WTC11 (cell line): ENCODE data around the gene CHST11. TPM values are rescaled to one million over a fixed set of nuclear protein-coding genes. Genes with fewer than 3 reads are reported as not detected.

Experiments used
- ATAC-seq: fragments of 200-7000 bp; cut with Tn5 transposase; 2 replicates; pipeline ENCODE4 v1.10.0; 2021; ENCODE audit warnings: mild to moderate bottlenecking, moderate library complexity
- CTCF ChIA-PET: fragments of 300-600 bp; sonication (Branson Sonifier 250); formaldehyde crosslinking; loops from one replicate; lab custom pipeline; 2021; ENCODE audit warnings: antibody characterized with exemption; lab: Charles Lee
- POLR2A ChIA-PET: fragments of 350-600 bp; sonication (Branson Sonifier 250); formaldehyde crosslinking; loops from one replicate; lab custom pipeline; 2021; ENCODE audit warnings: antibody characterized with exemption; lab: Charles Lee
- DNase-seq: peaks from one replicate; pipeline ENCODE4 v3.0.0; 2021; ENCODE audit warnings: low spot score
- H3K27ac Mint-ChIP-seq: 2 replicates; pipeline ENCODE4 v1.8.0; 2021; ENCODE audit warnings: mixed read lengths
- H3K27me3 Mint-ChIP-seq: 2 replicates; pipeline ENCODE4 v1.8.0; 2021; ENCODE audit warnings: low read depth, mild to moderate bottlenecking, moderate library complexity, mixed read lengths
- H3K36me3 Mint-ChIP-seq: 2 replicates; pipeline ENCODE4 v1.8.0; 2021; ENCODE audit warnings: mixed read lengths
- H3K4me1 Mint-ChIP-seq: 2 replicates; pipeline ENCODE4 v1.8.0; 2022; ENCODE audit warnings: mixed read lengths
- H3K4me3 Mint-ChIP-seq: 2 replicates; pipeline ENCODE4 v1.8.0; 2021; ENCODE audit warnings: mild to moderate bottlenecking, moderate library complexity, mixed read lengths
- H3K9me3 Mint-ChIP-seq: 2 replicates; pipeline ENCODE4 v1.8.0; 2021; ENCODE audit warnings: mixed read lengths
- ARID4B ChIP-seq: sonication (generic); formaldehyde crosslinking; IDR thresholded peaks from 2 replicates; pipeline ENCODE4 v1.8.0; 2023; ENCODE audit warnings: missing genetic modification reagents, mild to moderate bottlenecking, borderline replicate concordance
- ATF6 ChIP-seq: sonication (generic); formaldehyde crosslinking; IDR thresholded peaks from 2 replicates; pipeline ENCODE4 v1.8.1; 2023; ENCODE audit warnings: mild to moderate bottlenecking, missing genetic modification reagents
- CREB1 ChIP-seq: sonication (generic); formaldehyde crosslinking; IDR thresholded peaks from 2 replicates; pipeline ENCODE4 v1.8.0; 2023; ENCODE audit warnings: mild to moderate bottlenecking, missing genetic modification reagents
- E2F1 ChIP-seq: sonication (generic); formaldehyde crosslinking; IDR thresholded peaks from 2 replicates; pipeline ENCODE4 v1.8.0; 2022; ENCODE audit warnings: mild to moderate bottlenecking, missing genetic modification reagents
- FOXP1 ChIP-seq: sonication (generic); formaldehyde crosslinking; IDR thresholded peaks from 2 replicates; pipeline ENCODE4 v1.8.0; 2022; ENCODE audit warnings: missing genetic modification reagents, mild to moderate bottlenecking, moderate library complexity, borderline replicate concordance
- HMGA2 ChIP-seq: fragments of 250-450 bp; sonication (Bioruptor Pico); IDR thresholded peaks from 2 replicates; pipeline ENCODE4 v1.4.0; 2021; ENCODE audit warnings: mild to moderate bottlenecking, moderate library complexity
- NFYB ChIP-seq: sonication (generic); formaldehyde crosslinking; conservative IDR thresholded peaks from 2 replicates; pipeline ENCODE4 v1.8.0; 2022; ENCODE audit warnings: low read depth, missing genetic modification reagents
- NR3C1 ChIP-seq: sonication (generic); formaldehyde crosslinking; conservative IDR thresholded peaks from 2 replicates; pipeline ENCODE4 v1.8.1; 2023; ENCODE audit warnings: low read depth, mild to moderate bottlenecking, missing genetic modification reagents
- OVOL2 ChIP-seq: fragments of 250-450 bp; sonication (Bioruptor Pico); IDR thresholded peaks from 2 replicates; pipeline ENCODE4 v1.9.0; 2021; ENCODE audit warnings: mild to moderate bottlenecking, borderline replicate concordance
- RELA ChIP-seq: sonication (generic); formaldehyde crosslinking; IDR thresholded peaks from 2 replicates; pipeline ENCODE4 v1.8.1; 2022; ENCODE audit warnings: missing genetic modification reagents, mild to moderate bottlenecking, borderline replicate concordance
- SP1 ChIP-seq: sonication (generic); formaldehyde crosslinking; conservative IDR thresholded peaks from 2 replicates; pipeline ENCODE4 v1.8.1; 2022; ENCODE audit warnings: missing genetic modification reagents
- TP53 ChIP-seq: sonication (generic); formaldehyde crosslinking; IDR thresholded peaks from 2 replicates; pipeline ENCODE4 v1.8.1; 2023; ENCODE audit warnings: mild to moderate bottlenecking, missing genetic modification reagents
- ZNF138 ChIP-seq: sonication (generic); formaldehyde crosslinking; conservative IDR thresholded peaks from 2 replicates; pipeline ENCODE4 v1.8.1; 2022; ENCODE audit warnings: mild to moderate bottlenecking, moderate library complexity, missing genetic modification reagents
- ZNF396 ChIP-seq: fragments of 250-450 bp; sonication (Bioruptor Pico); IDR thresholded peaks from 2 replicates; pipeline ENCODE4 v1.8.0; 2021; ENCODE audit warnings: mild to moderate bottlenecking, moderate library complexity, borderline replicate concordance
- ZNF423 ChIP-seq: fragments of 250-450 bp; sonication (Bioruptor Pico); IDR thresholded peaks from 2 replicates; pipeline ENCODE4 v2.1.2; 2022; ENCODE audit warnings: mild to moderate bottlenecking, moderate library complexity
- total RNA-seq: library from RNA; stranded (reverse); gene quantifications from 3 replicates; pipeline ENCODE4 v1.2.3, GENCODE V29; 2021
- TF ChIP-seq, protein P1 (sequence below): sonication (generic); formaldehyde crosslinking; IDR thresholded peaks from 2 replicates; pipeline ENCODE4 v1.8.0; 2022; ENCODE audit warnings: mild to moderate bottlenecking, missing genetic modification reagents
- TF ChIP-seq, protein P2 (sequence below): sonication (generic); formaldehyde crosslinking; IDR thresholded peaks from 2 replicates; pipeline ENCODE4 v1.8.1; 2023; ENCODE audit warnings: mild to moderate bottlenecking, missing genetic modification reagents, moderate library complexity

The CHST11 gene
- total RNA-seq, 1 experiment from 2014 or later = 24.2 TPM

DNA sequence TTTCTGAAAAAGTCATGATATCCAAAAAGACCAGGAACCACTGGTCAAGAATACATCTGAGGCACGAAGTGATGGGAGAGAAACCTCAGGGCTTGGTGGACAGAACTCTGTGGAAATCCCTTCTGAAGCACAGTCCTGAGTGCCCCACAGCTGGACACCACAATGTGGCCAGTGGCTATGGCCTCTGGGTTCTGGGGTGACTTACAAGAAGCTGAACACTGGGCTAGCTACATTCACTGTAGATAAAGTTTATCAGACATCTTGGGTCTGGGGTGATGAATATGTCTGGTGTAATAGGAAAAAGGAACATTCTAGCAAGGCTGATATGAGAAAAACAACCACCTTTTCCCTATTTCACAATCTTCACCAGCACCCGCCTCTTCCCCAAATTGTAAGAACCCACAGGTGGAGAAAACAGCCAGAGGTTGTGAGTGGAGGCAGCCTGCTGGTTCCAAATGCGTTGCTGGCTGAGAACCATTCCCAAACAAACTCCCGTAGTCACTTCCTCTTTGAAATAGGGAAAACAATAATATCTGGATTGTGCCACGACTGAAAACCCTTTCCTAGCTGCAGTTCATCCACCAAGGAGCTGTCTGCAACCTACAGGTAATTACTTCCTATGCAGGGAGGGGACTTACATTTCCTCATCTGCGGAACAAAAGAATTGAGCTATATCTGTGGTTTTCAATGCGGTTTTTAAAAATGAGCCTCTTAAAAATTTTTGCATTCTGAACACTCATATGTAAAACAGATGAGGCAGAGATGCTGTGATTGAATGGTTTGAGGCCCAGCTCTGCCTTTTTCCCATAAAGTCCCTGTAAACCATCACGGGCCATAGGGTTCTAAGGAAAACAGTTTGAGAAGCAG, 307.7 kb downstream of the CHST11 start:
- H3K9me3 Mint-ChIP-seq = no peaks in the 10 kb centered on the region
- H3K4me3 Mint-ChIP-seq = no peak overlapping the region
- DNase-seq (no peak), ATAC-seq (no peak)
- TF ChIP-seq OVOL2 (CRISPR knock-in tag) (no peak), ZNF396 (CRISPR knock-in tag) (no peak), CREB1 (CRISPR knock-in tag) (no peak), FOXP1 (CRISPR knock-in tag) (no peak)
- POLR2A ChIA-PET = interaction anchor here (1.0 kb wide), 1 partner anchor 22 kb away, joined by 3 read pairs; no protein-coding TSS in a partner anchor
- CTCF ChIA-PET = interaction anchor here (1.5 to 2.2 kb wide), 2 partner anchors 26 kb away, joined by 6 to 9 read pairs; no protein-coding TSS in a partner anchor
- no peaks in the 10 kb centered on the region for H3K27me3 Mint-ChIP-seq
- peaks cover 47% of the 10 kb centered on the region for H3K4me1 Mint-ChIP-seq
- no peaks in the 10 kb centered on the region for H3K36me3 Mint-ChIP-seq
- peak overlapping the region; percentile 68 for H3K27ac Mint-ChIP-seq

- ChIA-PET CTCF (interaction anchor here (1.1 kb wide), 1 partner anchor 23 kb away, joined by 5 read pairs; no protein-coding TSS in a partner anchor), POLR2A (no interaction called here)
- no peak; the same call in 1 of the 2 replicates for ATAC-seq
- Mint-ChIP-seq H3K27me3 (no peaks in the 10 kb centered on the region), H3K27ac (no peak overlapping the region), H3K9me3 (no peaks in the 10 kb centered on the region; the same call in 1 of the 2 replicates), H3K4me1 (peaks cover 32% of the 10 kb centered on the region), H3K4me3 (no peak overlapping the region), H3K36me3 (no peaks in the 10 kb centered on the region)
- no peak for TF ChIP-seq NR3C1 (CRISPR knock-in tag)
- no peak for TF ChIP-seq ATF6 (CRISPR knock-in tag)
- no peak for DNase-seq
Measured at GRCh38 chr12:104767261-104767660, 310.5 kb downstream of the CHST11 start.

DNA sequence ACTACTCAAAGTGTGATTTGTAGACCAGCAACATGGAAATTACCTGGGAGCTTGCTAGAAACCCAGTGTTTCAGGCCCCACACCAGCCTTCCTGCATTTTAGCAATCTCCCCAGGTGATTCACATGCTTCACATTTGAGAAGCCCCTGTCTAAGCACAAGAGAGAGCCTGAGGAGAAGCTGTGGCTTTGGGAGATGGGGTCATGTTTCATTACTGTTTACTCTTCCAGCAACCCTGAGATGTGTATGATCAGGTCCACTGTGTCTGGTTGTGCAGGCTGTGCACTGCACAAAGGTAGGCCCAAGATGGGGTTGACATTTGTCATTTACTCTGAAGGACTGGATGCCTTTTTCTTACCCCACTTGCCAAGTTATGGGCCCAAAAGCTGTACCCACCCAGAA, 311.3 kb downstream of the CHST11 start:
- ChIA-PET POLR2A (no interaction called here), CTCF (interaction anchor here (1.0 to 1.2 kb wide), 4 partner anchors 21 to 57 kb away, joined by 4 to 13 read pairs (median 4); no protein-coding TSS in a partner anchor)
- TF ChIP-seq E2F1 (CRISPR knock-in tag) (no peak), ARID4B (CRISPR knock-in tag) (no peak), ZNF423 (CRISPR knock-in tag) (no peak), TP53 (no peak), CREB1 (CRISPR knock-in tag) (no peak), ZNF396 (CRISPR knock-in tag) (no peak), RELA (CRISPR knock-in tag) (no peak), ZNF138 (CRISPR knock-in tag) (no peak), HMGA2 (CRISPR knock-in tag) (no peak), NFYB (no peak), SP1 (CRISPR knock-in tag) (no peak)
- TF ChIP-seq, protein P1, sequence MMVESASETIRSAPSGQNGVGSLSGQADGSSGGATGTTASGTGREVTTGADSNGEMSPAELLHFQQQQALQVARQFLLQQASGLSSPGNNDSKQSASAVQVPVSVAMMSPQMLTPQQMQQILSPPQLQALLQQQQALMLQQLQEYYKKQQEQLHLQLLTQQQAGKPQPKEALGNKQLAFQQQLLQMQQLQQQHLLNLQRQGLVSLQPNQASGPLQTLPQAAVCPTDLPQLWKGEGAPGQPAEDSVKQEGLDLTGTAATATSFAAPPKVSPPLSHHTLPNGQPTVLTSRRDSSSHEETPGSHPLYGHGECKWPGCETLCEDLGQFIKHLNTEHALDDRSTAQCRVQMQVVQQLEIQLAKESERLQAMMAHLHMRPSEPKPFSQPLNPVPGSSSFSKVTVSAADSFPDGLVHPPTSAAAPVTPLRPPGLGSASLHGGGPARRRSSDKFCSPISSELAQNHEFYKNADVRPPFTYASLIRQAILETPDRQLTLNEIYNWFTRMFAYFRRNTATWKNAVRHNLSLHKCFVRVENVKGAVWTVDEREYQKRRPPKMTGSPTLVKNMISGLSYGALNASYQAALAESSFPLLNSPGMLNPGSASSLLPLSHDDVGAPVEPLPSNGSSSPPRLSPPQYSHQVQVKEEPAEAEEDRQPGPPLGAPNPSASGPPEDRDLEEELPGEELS (CRISPR knock-in tag) = no peak
- TF ChIP-seq, protein P2, sequence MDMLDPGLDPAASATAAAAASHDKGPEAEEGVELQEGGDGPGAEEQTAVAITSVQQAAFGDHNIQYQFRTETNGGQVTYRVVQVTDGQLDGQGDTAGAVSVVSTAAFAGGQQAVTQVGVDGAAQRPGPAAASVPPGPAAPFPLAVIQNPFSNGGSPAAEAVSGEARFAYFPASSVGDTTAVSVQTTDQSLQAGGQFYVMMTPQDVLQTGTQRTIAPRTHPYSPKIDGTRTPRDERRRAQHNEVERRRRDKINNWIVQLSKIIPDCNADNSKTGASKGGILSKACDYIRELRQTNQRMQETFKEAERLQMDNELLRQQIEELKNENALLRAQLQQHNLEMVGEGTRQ (CRISPR knock-in tag) = no peak
- Mint-ChIP-seq H3K9me3 (peaks cover 6% of the 10 kb centered on the region), H3K36me3 (peaks cover 7% of the 10 kb centered on the region), H3K4me1 (peaks cover 32% of the 10 kb centered on the region), H3K4me3 (no peak overlapping the region), H3K27me3 (no peaks in the 10 kb centered on the region), H3K27ac (no peak overlapping the region)
- no peak for DNase-seq
- no peak; the same call in 1 of the 2 replicates for ATAC-seq
